NCI-H2081 treated with DMSO at 0.1 percent for 48 hours (cell line): Measurements from ENCODE around the gene B3GAT1.

Source experiments
- DNase-seq: peaks from one replicate; lab custom pipeline; 2025; lab: John Stamatoyannopoulos, UW

Gene B3GAT1

DNA sequence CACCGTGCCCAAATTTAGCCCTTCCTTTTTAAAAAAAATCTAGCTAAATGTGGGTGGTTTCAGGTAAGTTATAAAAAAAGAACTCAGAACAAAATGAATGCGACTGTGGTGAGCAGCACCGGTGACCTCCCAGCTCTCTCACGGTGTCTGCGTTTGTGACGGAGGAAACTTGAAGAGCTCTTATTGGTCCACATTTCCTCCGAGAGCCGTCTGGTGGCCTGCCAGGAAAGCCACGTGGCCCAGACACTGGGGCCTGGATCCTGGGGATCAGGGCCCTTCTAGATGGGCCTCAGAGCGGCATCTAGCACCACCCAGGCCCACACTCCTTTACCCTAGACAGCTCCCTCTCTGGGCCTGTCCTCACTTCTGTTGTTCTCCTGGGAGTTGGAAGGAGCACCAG, 39.5 kb downstream of the B3GAT1 start:
- DNase-seq = no peak

GRCh38 chr11:134371436-134372185, 40.4 kb downstream of the B3GAT1 start:
- DNase-seq = no peak

DNA sequence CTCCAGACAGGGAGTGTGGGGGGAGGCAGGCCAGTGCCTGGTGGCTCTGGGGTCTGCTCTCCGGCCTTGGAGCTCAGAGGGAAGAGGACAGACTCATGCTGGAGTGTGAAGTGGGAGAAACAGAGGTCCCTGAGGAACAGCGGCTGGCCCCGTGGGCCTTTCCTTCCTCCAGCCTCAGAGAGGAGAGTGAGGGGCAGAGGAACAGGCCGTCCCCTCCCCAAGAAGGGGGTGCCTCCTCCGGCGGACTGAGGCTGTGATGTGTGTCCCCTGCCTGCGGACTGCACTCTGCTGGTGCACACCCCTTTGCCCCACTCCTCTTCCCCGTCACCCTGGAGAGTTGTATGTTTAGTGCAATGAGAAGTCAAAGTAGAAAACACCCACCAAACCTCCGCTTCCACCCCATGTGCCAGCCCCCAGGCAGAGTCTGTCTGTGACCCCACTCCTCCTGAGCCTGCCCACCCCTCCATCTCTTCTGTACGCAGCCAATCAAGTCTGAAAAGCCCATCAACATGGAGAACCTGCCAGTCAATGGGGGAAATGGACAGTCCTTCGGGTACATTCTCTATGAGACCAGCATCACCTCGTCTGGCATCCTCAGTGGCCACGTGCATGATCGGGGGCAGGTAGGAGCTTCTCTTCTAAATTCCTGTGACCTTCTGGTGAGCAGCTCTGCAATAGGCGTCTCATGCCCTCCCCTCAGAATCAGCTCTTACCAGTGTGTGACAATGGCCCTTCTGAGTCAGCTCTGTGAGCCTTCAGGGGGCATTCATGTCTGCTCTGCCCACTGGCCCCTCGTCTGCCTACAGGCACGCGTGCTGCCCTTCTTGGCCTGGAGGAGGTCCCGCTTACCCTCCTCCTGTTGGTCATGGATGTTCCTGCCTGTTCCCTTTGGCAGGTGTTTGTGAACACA, 41.3 kb downstream of the B3GAT1 start:
- no peak for DNase-seq

DNA sequence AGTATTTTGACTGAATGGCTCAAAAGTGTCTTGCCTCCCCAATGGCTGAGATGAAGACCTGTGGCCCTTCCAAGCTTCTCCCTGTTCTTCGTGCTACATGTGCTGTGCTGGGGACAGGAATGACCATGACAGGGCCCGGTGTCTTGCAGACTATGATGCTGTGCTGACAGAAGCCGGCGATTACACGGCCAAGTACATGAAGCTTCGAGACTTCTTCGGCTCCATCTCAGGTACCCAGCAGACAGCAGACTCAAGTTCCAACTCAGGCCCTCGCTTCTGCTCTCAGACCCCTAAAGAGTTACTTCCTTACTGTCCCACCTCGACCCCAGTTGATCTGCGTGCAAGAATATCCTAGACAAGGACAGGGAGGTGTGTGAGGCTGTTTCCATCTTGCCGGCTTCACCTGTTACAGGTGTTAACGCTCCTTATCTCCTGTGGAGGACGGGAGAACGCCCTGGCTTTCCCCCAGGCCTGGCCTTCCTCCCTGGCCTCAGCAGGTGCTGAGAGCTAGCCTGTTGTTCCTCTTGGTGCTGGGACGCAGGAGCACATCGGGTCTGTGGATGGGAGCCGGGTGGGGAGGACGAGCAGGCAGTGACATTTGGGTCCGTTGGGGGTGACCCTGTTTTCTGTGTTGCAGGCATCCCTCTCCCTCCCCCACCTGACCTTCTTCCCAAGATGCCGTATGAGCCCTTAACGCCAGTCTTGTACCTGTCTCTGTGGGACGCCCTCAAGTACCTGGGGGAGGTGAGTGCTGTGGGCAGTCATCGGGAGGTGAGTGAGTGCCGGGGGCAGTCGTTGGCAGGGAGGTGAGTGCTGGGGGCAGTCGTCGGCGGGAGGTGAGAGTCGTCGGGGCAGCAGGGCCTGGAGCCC, 42.2 kb downstream of the B3GAT1 start:
- no peak for DNase-seq

- no peak for DNase-seq
These were observed 44.3 kb downstream of the B3GAT1 start for GRCh38 chr11:134367781-134368180.

GRCh38 chr11:134366254-134366653, 45.8 kb downstream of the B3GAT1 start:
- no peak for DNase-seq

GRCh38 chr11:134365011-134365925, 46.8 kb downstream of the B3GAT1 start:
- DNase-seq = no peak

GRCh38 chr11:134364261-134364660, 47.8 kb downstream of the B3GAT1 start:
- DNase-seq = no peak

DNA sequence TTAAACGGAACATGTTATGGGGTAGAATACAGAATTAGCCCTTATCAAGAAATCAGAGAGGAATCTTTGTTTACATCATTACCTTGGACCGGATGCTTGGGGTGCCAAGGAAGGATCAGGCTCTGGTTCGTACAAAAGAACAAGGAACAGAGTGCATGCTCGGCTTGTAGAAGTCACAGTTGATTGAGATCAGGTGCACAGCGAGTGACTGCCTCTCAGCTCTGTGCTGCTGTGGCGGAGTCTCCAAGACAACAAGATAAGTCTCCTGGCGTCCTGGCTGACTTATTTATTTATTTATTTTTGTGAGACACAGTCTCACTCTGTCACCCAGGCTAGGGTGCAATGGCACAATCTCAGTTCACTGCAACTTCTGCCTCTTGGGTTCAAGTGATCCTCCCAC, 48.5 kb downstream of the B3GAT1 start:
- no peak for DNase-seq

- no peak for DNase-seq
These were observed 48.9 kb downstream of the B3GAT1 start for GRCh38 chr11:134363161-134363560.

GRCh38 chr11:134362192-134362901, 49.7 kb downstream of the B3GAT1 start:
- DNase-seq = no peak

DNA sequence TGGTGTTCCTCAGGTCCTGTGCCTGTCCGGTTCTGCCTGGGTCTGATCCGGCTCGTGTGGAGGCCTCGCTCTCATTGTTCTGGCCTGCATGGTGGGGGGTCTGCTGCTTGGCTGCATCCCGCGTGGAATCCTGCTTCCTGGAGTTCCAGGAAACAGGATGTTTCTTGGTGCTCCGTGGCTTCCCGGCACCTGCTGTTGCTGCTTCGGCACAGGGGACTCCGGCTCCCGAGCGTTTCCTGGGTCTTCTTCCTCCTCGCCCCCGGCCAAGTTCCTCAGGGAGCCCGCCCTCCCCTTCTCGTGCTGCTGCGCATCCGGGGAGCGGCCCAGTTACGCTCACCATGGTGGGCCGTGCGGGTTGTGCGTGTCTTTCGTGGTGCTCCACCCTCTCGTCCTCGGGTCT, 50.4 kb downstream of the B3GAT1 start:
- DNase-seq = no peak

DNA sequence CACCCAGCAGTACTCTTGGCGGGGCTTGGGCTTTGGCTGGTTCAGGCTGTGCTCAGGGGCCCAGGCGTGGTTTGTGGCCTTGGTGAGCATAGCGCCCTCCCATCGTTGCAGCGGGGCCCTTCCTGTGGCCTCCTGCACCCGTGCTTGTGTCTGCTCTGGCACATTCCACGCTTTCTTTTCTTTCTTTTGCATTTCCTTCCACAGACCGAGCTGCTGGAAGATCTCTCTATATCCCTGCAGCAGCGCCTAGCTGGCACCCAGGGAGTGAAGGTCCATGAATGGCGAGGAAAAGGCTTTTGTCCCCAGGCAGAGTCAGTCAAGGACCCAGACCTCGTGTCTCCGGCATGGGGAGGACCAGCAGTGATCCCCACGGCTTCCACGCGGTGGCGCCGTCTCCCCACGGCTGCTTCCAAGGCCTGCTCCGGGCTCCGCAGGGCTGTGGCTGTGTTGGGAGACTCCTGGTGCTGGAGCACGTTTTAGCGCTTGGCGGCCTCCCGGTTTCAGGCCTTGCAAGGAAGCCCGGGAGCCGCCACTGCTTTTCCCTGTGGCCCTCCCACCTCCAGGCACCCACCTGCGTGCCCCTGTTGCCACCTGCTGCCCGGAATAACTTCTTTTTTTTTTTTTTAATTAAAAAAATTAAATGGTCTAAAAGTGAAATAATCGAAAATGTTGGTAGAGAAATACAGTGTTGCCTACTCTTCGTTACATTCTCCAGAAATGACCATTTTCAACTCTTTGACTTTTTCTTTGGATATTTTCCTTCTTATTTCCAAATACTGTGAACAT, 51.8 kb downstream of the B3GAT1 start:
- no peak for DNase-seq

GRCh38 chr11:134359646-134360045, 52.4 kb downstream of the B3GAT1 start:
- DNase-seq = no peak

DNA sequence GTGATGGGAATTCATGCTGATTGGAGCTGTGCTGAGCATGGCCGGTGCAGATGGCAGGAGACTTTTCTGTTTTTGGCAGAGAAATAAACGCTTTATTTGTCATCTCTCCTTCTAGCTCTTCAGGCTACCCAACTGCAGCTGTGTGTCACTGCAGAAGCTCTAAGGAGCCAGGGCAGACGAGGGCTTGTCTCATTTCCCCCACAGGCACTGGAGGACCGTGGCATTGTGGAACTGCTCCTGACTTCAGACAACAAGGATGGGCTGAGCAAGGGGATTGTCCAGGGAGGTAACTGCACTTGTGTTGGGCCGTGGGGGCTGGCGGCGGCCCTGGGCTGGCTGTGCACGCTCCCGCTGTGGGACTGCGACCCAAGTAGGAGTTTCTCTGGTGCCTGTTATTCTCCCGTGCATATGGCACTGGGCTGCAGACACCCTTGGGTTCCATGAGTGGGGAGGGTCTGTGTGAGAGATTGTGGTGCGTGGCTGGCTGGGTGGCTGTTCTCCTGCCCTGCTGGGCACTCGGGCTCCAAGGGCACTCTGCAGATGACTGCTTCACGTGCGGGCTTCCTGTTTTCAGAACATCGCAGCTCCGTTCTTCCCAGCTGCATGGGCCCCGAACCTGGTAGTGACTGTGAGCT, 53.1 kb downstream of the B3GAT1 start:
- DNase-seq = no peak

DNA sequence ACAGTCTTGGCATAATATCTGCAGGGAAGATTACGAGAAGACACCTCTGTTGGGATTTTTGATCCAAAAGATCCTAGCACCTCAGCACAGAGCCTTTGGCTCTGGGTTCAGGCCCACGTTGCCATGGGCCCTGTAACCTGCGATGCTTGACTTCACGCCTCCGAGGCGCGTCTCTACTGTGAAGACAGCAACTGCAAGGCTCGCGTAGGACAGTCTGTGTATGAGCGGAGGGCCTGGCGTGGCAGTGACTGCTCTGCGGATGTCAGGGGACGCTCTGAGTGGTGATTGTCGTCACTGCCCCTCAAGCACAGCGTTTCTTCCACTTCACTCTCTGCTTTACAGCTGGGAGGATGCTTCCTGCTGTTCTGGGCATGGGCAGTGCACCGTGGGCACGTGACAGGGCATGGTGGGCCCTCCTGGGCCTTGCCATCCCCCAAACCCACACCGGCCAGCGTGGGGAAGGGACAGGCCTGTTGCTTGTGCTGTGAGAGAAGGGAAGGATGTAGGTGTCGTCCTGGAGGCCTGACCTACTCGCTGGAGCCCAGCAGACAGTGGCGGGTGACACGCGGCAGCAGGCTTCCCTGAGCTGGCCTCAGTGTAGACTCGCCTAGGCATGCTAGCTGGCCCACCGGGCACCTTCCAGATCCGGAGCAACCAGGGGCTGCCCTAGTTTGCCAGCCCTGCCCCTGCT, 53.7 kb downstream of the B3GAT1 start:
- DNase-seq = no peak

DNA sequence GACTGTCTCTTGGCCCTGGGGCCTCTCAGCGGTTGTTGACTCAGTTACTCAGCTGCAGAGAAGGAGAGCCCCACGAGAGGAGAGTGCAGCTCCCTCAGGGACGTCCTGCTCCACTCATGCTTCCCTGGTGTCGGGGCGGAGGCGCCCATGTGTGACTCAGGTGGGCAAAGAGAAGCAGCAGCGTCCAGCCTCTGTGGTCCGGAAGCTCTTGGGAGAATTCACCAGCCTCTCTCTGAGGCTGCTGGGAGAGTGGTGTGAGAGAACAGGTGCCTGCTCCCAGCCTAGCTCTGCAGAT, 54.5 kb downstream of the B3GAT1 start:
- no peak for DNase-seq

DNA sequence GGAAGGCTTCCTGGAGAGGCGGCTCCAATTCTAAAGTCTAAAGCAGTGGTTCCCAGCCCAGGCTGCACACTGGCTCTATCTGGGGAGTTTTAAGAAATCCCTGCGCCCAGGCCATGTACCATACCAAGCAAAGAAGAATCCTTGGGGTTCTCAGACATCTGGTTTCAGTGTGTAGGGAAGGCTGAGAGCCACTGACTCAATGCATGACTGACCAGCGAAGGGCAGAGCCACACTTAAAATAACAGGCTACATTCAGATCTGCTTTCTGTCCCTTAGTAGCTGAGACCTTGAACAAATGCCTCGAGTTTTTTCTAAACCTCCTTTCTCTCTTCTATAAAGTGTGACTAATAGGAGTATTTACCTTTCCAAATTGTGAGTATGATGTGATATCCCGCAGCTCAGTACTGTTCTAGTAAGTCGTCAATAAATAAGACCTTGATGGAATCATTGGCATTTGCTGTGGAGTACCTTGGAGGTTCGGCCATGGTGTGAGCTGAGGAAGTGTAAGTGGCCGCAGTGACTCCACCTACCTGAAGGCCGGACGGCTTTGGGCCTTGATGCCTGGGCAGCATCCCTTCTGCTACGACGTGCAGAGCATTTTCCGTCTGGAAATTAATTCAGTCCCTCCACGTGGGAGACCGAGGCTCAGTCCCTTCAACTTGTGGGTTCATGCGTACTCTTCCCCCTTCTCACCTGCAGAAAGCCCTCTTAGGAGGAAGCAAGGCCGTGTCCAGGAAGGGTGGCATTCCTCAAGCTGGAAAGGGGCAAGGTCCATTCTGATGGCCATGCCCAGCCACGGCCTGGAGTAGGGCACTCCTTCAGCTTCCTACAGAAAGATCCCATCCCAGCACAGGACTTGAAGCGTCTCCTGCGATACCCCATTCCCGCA, 55.1 kb downstream of the B3GAT1 start:
- no peak for DNase-seq
